T1000 (cell line): ENCODE measurements around the gene IFT81.
"Not testable (repeated sequence)": the region's sequence is repeated elsewhere in the genome, so short reads cannot be mapped to it uniquely, and the experiment has no call there.

ENCODE experiments used
- DNase-seq: peaks from one replicate; lab custom pipeline; 2025; ENCODE audit warnings: mixed read lengths; lab: John Stamatoyannopoulos, UW

IFT81 gene

GRCh38 chr12:110124269-110124995, at the start of gene IFT81:
Gene IFT81, plus strand, starts transcription at chr12:110124357. Its CDS starts 3,024 bp downstream, at chr12:110127381.
- peak; percentile 87 for DNase-seq

GRCh38 chr12:110075880-110076279, 48.3 kb upstream of the IFT81 start:
- no peak for DNase-seq

- DNase-seq, result no peak
Observed at GRCh38 chr12:110077800-110078199, 46.4 kb upstream of the IFT81 start.

- DNase-seq, result no peak
Observed at GRCh38 chr12:110079477-110080400, 44.4 kb upstream of the IFT81 start.

- no peak for DNase-seq
Observed at GRCh38 chr12:110080410-110080809, 43.7 kb upstream of the IFT81 start.

GRCh38 chr12:110084314-110085015, 39.7 kb upstream of the IFT81 start:
- no peak for DNase-seq

- not testable (repeated sequence) for DNase-seq
Observed at GRCh38 chr12:110088216-110088615, 35.9 kb upstream of the IFT81 start.

- DNase-seq, result no peak
Observed at GRCh38 chr12:110088936-110089335, 35.2 kb upstream of the IFT81 start.

- DNase-seq, result no peak
Observed at GRCh38 chr12:110090266-110091135, 33.7 kb upstream of the IFT81 start.

- DNase-seq, result no peak
Observed at GRCh38 chr12:110091136-110091711, 32.9 kb upstream of the IFT81 start.

GRCh38 chr12:110093631-110094311, 30.4 kb upstream of the IFT81 start:
- no peak for DNase-seq

- peak; percentile 50 for DNase-seq
Observed at GRCh38 chr12:110100315-110100970, 23.7 kb upstream of the IFT81 start.

- peak; percentile 80 for DNase-seq
Observed at GRCh38 chr12:110102255-110102654, 21.9 kb upstream of the IFT81 start.

GRCh38 chr12:110104188-110105094, 19.7 kb upstream of the IFT81 start:
- no peak for DNase-seq

GRCh38 chr12:110105159-110105558, 19.0 kb upstream of the IFT81 start:
- DNase-seq, result no peak

GRCh38 chr12:110105986-110106385, 18.2 kb upstream of the IFT81 start:
- no peak for DNase-seq

GRCh38 chr12:110107369-110108281, 16.5 kb upstream of the IFT81 start:
- no peak for DNase-seq
